Loucy (cell line): Measurements from ENCODE around the gene HPSE2.

Experiments used
- CTCF ChIP-seq: fragments of 200-600 bp; sonication (generic); conservative IDR thresholded peaks from 2 replicates; pipeline ENCODE4 v1.5.1; 2014; ENCODE audit warnings: mild to moderate bottlenecking, antibody characterized with exemption, low read length
- EZH2phosphoT487 ChIP-seq: fragments of 200-600 bp; IDR thresholded peaks from 2 replicates; pipeline ENCODE4 v1.6.1; 2018; ENCODE audit warnings: antibody characterized with exemption, mild to moderate bottlenecking, moderate library complexity, borderline replicate concordance

- TF ChIP-seq CTCF, result peak; percentile 49
- TF ChIP-seq EZH2phosphoT487, result no peak
Measured at GRCh38 chr10:98852686-98853085, 383.0 kb downstream of the HPSE2 start.
